Measurements from ENCODE around the gene CNIH3.
"Not testable (repeated sequence)": the region's sequence is repeated elsewhere in the genome, so short reads cannot be mapped to it uniquely, and the experiment has no call there.

Gene CNIH3

GRCh38 chr1:224615861-224616755 is at the start of gene CNIH3:
Gene CNIH3, plus strand, starts transcription at chr1:224616317. Its CDS starts 858 bp downstream, at chr1:224617175.
- no peak for DNase-seq

- not testable (repeated sequence) for DNase-seq
Observed at GRCh38 chr1:224566492-224566891, 49.6 kb upstream of the CNIH3 start.

GRCh38 chr1:224569276-224569675 is 46.8 kb upstream of the CNIH3 start:
- DNase-seq: no peak

GRCh38 chr1:224571975-224572374 is 44.1 kb upstream of the CNIH3 start:
- not testable (repeated sequence) for DNase-seq

- no peak for DNase-seq
Observed at GRCh38 chr1:224579526-224579925, 36.6 kb upstream of the CNIH3 start.

- no peak for DNase-seq
Observed at GRCh38 chr1:224580006-224580405, 36.1 kb upstream of the CNIH3 start.

- DNase-seq: no peak
Observed at GRCh38 chr1:224582041-224582440, 34.1 kb upstream of the CNIH3 start.

- DNase-seq: no peak
Observed at GRCh38 chr1:224583774-224584173, 32.3 kb upstream of the CNIH3 start.

GRCh38 chr1:224585051-224585450 is 31.1 kb upstream of the CNIH3 start:
- DNase-seq: no peak

GRCh38 chr1:224587051-224587450 is 29.1 kb upstream of the CNIH3 start:
- no peak for DNase-seq

GRCh38 chr1:224588515-224588914 is 27.6 kb upstream of the CNIH3 start:
- no peak for DNase-seq

GRCh38 chr1:224589006-224589405 is 27.1 kb upstream of the CNIH3 start:
- DNase-seq: no peak

- no peak for DNase-seq
Observed at GRCh38 chr1:224591326-224591725, 24.8 kb upstream of the CNIH3 start.

- DNase-seq: no peak
Observed at GRCh38 chr1:224592636-224593582, 23.2 kb upstream of the CNIH3 start.

GRCh38 chr1:224594360-224594759 is 21.8 kb upstream of the CNIH3 start:
- DNase-seq: no peak

GRCh38 chr1:224594851-224595250 is 21.3 kb upstream of the CNIH3 start:
- no peak for DNase-seq

GRCh38 chr1:224605482-224606181 is 10.5 kb upstream of the CNIH3 start:
- DNase-seq: no peak

- DNase-seq: no peak
Observed at GRCh38 chr1:224607188-224608148, 8.6 kb upstream of the CNIH3 start.

- no peak for DNase-seq
Observed at GRCh38 chr1:224609333-224609732, 6.8 kb upstream of the CNIH3 start.

- DNase-seq: no peak
Observed at GRCh38 chr1:224612246-224612645, 3.9 kb upstream of the CNIH3 start.

- DNase-seq: no peak
Observed at GRCh38 chr1:224613486-224613885, 2.6 kb upstream of the CNIH3 start.

All from activated effector memory CD4-positive, alpha-beta T cell treated with Interleukin-2 at 50 U/mL for 16 hours (primary cell).